ENCODE measurements around the gene PLCH2.
A peak's percentile ranks its signal among the peaks of the same experiment; 100 is the strongest.

- TF ChIP-seq CTCF (IDR thresholded peaks at IDR 0.05), result peak in 11 of 12 donors; percentile 90 to 98 (median 95)
- no peak for TF ChIP-seq POLR2A (IDR thresholded peaks at IDR 0.05)
Observed at GRCh38 chr1:2548068-2548589, 72.0 kb downstream of the PLCH2 start.
